HEK293T (cell line): Measurements from ENCODE around the gene DCUN1D2.

Source experiments
- ARNT ChIP-seq: fragments of 450-650 bp; IDR thresholded peaks from 2 replicates; pipeline ENCODE4 v1.6.1; 2017; ENCODE audit warnings: mild to moderate bottlenecking
- BHLHE40 ChIP-seq: fragments of 450-650 bp; IDR thresholded peaks from 2 replicates; pipeline ENCODE4 v1.6.1; 2016; ENCODE audit warnings: mild to moderate bottlenecking, moderate library complexity, borderline replicate concordance
- CTBP1 ChIP-seq: fragments of 450-650 bp; IDR thresholded peaks from 2 replicates; pipeline ENCODE4 v1.6.1; 2016; ENCODE audit warnings: borderline replicate concordance
- ELF4 ChIP-seq: fragments of 450-650 bp; IDR thresholded peaks from 2 replicates; pipeline ENCODE4 v1.6.1; 2017; ENCODE audit warnings: antibody characterized with exemption
- FOXA1 ChIP-seq: fragments of 450-650 bp; IDR thresholded peaks from 2 replicates; pipeline ENCODE4 v1.6.1; 2016; ENCODE audit warnings: mild to moderate bottlenecking
- FOXK2 ChIP-seq: fragments of 450-650 bp; IDR thresholded peaks from 2 replicates; pipeline ENCODE4 v1.6.1; 2016; ENCODE audit warnings: mild to moderate bottlenecking
- FOXM1 ChIP-seq: fragments of 450-650 bp; IDR thresholded peaks from 2 replicates; pipeline ENCODE4 v1.6.1; 2017; ENCODE audit warnings: mild to moderate bottlenecking, borderline replicate concordance
- HDGF ChIP-seq: fragments of 450-650 bp; IDR thresholded peaks from 2 replicates; pipeline ENCODE4 v1.6.1; 2017; ENCODE audit warnings: antibody characterized with exemption, borderline replicate concordance
- LEF1 ChIP-seq: fragments of 450-650 bp; IDR thresholded peaks from 2 replicates; pipeline ENCODE4 v1.6.1; 2017; ENCODE audit warnings: mild to moderate bottlenecking, borderline replicate concordance
- SP1 ChIP-seq: fragments of 450-650 bp; IDR thresholded peaks from 2 replicates; pipeline ENCODE4 v1.6.1; 2017
- SUZ12 ChIP-seq: fragments of 450-650 bp; IDR thresholded peaks from 2 replicates; pipeline ENCODE4 v1.6.1; 2016; ENCODE audit warnings: mild to moderate bottlenecking
- TARDBP ChIP-seq: fragments of 450-650 bp; IDR thresholded peaks from 2 replicates; pipeline ENCODE4 v1.6.1; 2016
- ZNF384 ChIP-seq: fragments of 450-650 bp; IDR thresholded peaks from 2 replicates; pipeline ENCODE4 v1.6.1; 2016
- TF ChIP-seq, protein P1 (sequence below): fragments of 450-650 bp; IDR thresholded peaks from 2 replicates; pipeline ENCODE4 v1.6.1; 2016

DNA sequence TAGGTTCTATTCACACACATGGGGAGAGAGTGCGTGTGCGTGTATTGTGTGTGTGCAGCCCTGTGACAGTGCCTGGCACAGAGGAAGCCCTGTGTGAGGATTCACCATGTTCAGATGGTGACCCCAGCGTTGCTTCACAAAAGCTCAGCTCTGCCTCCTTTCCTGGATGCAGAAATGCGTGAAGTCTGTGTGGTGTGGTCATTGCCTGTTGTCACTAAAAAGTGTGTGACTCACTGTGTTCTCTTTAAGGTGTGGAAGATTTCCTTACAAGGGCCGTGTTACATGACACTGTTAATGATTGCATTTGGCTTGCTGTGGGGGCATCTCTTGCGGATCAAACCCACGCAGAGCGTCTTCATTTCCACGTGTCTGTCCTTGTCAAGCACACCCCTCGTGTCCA lies 19.5 kb upstream of the DCUN1D2 start:
- TF ChIP-seq ELF4 (no peak), LEF1 (no peak), FOXA1 (no peak), FOXK2 (no peak), SP1 (no peak), BHLHE40 (no peak), ZNF384 (no peak), HDGF (no peak), ARNT (no peak), FOXM1 (no peak), SUZ12 (no peak), TARDBP (no peak), CTBP1 (no peak)
- TF ChIP-seq, protein P1, sequence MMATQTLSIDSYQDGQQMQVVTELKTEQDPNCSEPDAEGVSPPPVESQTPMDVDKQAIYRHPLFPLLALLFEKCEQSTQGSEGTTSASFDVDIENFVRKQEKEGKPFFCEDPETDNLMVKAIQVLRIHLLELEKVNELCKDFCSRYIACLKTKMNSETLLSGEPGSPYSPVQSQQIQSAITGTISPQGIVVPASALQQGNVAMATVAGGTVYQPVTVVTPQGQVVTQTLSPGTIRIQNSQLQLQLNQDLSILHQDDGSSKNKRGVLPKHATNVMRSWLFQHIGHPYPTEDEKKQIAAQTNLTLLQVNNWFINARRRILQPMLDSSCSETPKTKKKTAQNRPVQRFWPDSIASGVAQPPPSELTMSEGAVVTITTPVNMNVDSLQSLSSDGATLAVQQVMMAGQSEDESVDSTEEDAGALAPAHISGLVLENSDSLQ = no peak
